Mucosa of rectum (tissue), 2 donors: ENCODE results near the gene PTH2R.
"Not testable (repeated sequence)": the region's sequence is repeated elsewhere in the genome, so short reads cannot be mapped to it uniquely, and the experiment has no call there.

Source experiments
- H3K27ac ChIP-seq, 2 donors: one replicate each; pipeline ENCODE4 v1.7.0; 2013; ENCODE audit warnings: inconsistent platforms in 2 of 2, low read depth in 2 of 2, low read length in 2 of 2
- H3K27me3 ChIP-seq, 2 donors: one replicate each; pipeline ENCODE4 v1.7.0; 2013; ENCODE audit warnings: low read length in 2 of 2; ENCODE audit not compliant: control insufficient read depth in 2 of 2, insufficient read depth in 2 of 2
- H3K36me3 ChIP-seq, 2 donors: one replicate each; pipeline ENCODE4 v1.7.0; 2013; ENCODE audit warnings: low read length in 2 of 2; ENCODE audit not compliant: control insufficient read depth in 2 of 2, insufficient read depth in 2 of 2
- H3K4me1 ChIP-seq, 2 donors: one replicate each; pipeline ENCODE4 v1.7.0; 2013; ENCODE audit warnings: low read length in 2 of 2, mild to moderate bottlenecking in 1 of 2; ENCODE audit not compliant: control insufficient read depth in 2 of 2, insufficient read depth in 2 of 2
- H3K4me3 ChIP-seq, 2 donors: one replicate each; pipeline ENCODE4 v1.7.0; 2013; ENCODE audit warnings: low read length in 2 of 2
- H3K9ac ChIP-seq, 2 donors: one replicate each; pipeline ENCODE4 v1.7.0; 2013; ENCODE audit warnings: low read length in 2 of 2, low read depth in 1 of 2, mild to moderate bottlenecking in 1 of 2
- H3K9me3 ChIP-seq, 2 donors: one replicate each; pipeline ENCODE4 v1.7.0; 2013; ENCODE audit warnings: low read length in 2 of 2; ENCODE audit not compliant: control insufficient read depth in 2 of 2
- donor health status: healthy.
- donor health status: Normal muscosa, but diverticular disease.

PTH2R gene

DNA sequence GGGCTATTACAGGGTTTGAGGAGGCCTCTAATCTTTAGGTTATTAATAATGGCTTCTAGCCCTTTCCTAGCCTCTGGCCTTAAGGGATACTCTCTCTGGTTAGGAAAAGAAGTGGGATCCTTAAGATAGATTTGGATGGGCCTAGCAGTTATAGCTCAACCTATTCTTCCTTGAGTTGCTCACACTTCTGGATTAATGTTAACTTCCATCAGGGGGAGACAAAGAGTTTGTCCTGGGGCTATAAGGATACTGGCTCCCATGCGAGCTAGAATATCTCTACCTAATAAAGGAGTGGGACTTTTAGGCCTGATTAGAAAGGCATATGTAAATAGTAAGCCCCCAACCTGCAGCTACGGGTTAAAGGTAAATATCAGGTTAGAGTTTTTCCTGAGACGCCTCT, 14.3 kb upstream of the PTH2R start:
- H3K27ac ChIP-seq = no peak overlapping the region
- H3K9ac ChIP-seq = no peak overlapping the region
- H3K4me3 ChIP-seq = no peak overlapping the region
- peaks cover 0 to 2% of the 10 kb centered on the region in 2 donors for H3K9me3 ChIP-seq
- no peaks in the 10 kb centered on the region for H3K27me3 ChIP-seq
- H3K4me1 ChIP-seq = no peaks in the 10 kb centered on the region
- no peaks in the 10 kb centered on the region for H3K36me3 ChIP-seq

DNA sequence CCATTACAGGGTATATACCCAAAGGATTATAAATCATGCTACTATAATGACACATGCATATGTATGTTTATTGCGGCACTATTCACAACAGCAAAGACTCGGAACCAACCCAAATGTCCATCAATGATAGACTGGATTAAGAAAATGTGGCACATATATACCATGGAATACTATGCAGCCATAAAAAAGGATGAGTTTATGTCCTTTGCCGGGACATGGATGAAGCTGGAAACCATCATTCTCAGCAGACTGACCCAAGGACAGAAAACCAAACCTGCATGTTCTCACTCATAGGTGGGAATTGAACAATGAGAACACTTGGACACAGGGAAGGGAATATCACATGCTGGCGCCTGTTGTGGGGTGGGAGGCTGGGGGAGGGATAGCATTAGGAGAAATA, 9.8 kb upstream of the PTH2R start:
- not testable (repeated sequence) for H3K9me3 ChIP-seq, H3K4me3 ChIP-seq, H3K9ac ChIP-seq, H3K4me1 ChIP-seq, H3K27me3 ChIP-seq, H3K27ac ChIP-seq, H3K36me3 ChIP-seq

DNA sequence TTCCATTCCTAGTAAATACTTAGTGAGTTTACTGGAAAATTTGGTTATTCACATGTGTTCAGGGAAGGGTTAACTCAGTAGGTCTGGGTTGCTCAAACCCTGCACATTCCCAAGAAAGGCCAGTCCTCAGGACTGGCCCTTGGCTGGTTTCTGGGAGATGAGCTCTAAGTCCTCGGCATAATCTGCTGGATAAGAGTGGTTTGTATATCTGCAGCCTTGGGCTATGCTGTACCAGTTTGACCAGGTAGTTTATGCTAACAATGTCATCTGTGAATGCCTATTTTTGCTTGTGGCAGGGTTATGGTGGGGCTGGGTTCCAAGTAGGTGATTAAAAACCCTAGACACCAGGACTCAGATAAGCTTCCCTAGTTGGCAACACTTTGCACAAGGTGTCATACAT, 7.4 kb upstream of the PTH2R start:
- Histone ChIP-seq H3K4me1 (no peaks in the 10 kb centered on the region), H3K36me3 (no peaks in the 10 kb centered on the region), H3K9me3 (no peaks in the 10 kb centered on the region), H3K9ac (no peak overlapping the region), H3K27ac (no peak overlapping the region), H3K4me3 (no peak overlapping the region), H3K27me3 (peaks cover 0 to 3% of the 10 kb centered on the region in 2 donors)

DNA sequence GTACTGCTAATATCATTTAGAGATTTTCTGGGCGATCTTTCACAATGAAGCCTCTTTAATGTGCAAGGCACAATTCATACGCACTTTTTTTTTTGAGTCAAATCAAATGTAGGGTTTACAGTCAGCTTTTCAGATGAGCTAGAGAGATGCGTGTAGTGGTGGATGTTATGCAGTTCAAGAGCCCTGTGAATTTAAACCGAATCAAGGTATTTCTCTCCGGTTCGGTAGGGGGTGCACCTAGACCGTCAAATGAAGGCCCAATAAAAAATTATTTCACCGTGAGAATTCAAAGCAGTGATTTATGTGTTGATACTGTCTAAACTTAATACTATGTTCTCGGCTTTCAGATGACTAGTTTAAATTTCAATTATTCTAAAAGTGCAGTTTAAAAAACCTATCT, 1.1 kb downstream of the PTH2R start:
- no peak overlapping the region for H3K4me3 ChIP-seq
- H3K27ac ChIP-seq = no peak overlapping the region
- H3K9ac ChIP-seq = no peak overlapping the region
- H3K27me3 ChIP-seq = peaks cover 17 to 19% of the 10 kb centered on the region in 2 donors
- H3K36me3 ChIP-seq = no peaks in the 10 kb centered on the region
- H3K4me1 ChIP-seq = no peaks in the 10 kb centered on the region
- H3K9me3 ChIP-seq = no peaks in the 10 kb centered on the region

DNA sequence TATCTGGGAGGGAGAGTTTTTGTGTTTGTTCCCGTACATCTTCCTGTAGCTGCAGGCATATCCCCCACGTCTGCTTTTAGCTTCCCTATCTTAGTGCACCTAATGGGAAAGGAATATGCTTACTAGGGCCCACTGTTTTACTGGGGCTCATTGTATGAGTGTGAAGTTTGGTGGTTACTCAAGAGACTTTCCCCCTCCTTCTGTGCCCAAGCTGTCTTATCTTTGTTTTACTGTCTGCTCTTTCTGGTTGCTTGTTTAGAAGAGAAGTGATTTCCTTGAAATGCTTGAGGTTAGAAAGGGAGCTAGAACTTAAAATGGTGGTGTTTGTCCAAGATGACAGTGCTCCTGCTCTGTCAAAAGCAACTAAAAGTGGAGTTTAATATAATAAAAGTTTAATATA, 7.3 kb downstream of the PTH2R start:
- Histone ChIP-seq H3K4me1 (no peaks in the 10 kb centered on the region), H3K27ac (no peak overlapping the region), H3K4me3 (no peak overlapping the region), H3K9me3 (no peaks in the 10 kb centered on the region), H3K27me3 (no peaks in the 10 kb centered on the region), H3K36me3 (no peaks in the 10 kb centered on the region), H3K9ac (no peak overlapping the region)

DNA sequence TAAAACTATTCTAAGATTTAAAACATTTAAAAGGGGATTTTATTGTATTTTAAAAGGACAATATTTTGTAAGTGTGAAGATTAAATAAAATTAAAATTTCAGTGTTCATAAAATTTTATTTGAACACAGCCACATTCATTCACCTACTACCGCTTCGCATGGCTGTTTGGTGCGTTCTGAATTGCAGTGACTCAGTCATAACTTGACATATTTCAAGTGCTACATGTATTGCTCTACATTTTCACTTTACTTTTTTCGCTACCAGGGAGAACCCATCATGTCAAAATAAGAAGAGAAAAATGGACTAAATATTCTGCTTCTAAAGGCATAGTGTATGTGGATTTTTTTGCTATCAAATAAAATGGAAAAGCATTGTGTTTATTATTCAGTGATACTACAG, 8.7 kb downstream of the PTH2R start:
- no peak overlapping the region for H3K9ac ChIP-seq
- H3K4me1 ChIP-seq = no peaks in the 10 kb centered on the region
- H3K27me3 ChIP-seq = no peaks in the 10 kb centered on the region
- H3K36me3 ChIP-seq = no peaks in the 10 kb centered on the region
- H3K4me3 ChIP-seq = no peak overlapping the region
- H3K27ac ChIP-seq = no peak overlapping the region
- H3K9me3 ChIP-seq = no peaks in the 10 kb centered on the region

DNA sequence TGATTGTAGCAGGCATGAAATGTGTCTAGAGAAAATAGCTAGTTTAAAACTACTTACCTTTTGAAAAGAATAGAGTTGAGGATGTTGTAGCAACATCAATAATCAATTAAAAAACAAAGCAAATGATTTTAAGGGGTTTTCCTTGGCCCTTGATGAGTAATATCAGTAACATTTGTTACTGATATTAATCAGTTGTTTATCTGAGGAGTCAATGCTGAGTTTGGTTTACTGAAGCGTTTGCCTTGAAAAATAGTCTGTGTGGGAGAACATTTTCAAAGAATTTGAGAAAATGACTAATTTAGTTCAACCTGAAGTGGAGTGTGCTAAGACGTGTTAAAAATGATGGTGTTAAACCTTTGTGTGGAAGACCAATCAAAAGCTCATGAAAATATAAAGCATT, 9.3 kb downstream of the PTH2R start:
- Histone ChIP-seq H3K36me3 (no peaks in the 10 kb centered on the region), H3K27ac (no peak overlapping the region), H3K9me3 (no peaks in the 10 kb centered on the region), H3K4me1 (no peaks in the 10 kb centered on the region), H3K4me3 (no peak overlapping the region), H3K27me3 (no peaks in the 10 kb centered on the region), H3K9ac (no peak overlapping the region)

DNA sequence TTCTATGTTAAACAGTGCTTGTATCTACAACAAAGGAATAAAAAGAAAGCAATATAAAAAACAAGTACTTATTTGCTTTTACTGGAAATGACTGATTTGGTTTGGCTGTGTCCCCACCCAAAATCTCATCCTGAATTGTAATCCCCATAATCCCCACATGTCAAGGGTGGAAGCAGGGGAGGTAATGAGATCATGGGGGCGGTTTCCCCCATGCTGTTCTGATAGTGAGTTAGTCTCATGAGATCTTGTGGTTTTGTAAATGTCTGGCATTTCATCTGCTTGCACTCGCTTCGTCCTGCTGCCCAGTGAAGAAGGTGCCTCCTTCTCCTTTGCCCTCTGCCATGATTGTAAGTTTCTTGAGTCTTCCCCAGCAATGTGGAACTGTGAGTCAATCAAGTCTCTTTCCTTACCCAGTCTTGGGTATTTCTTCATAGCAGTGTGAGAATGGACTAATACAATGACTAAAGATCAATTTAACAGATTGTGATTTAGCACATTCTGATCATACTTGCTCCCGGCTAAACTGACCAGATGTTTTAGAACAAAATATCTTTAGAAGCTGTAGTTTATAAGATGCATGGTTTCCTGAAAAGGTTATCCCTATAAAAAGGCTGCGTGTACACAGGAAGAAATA, 19.9 kb downstream of the PTH2R start:
- no peak overlapping the region for H3K27ac ChIP-seq
- H3K4me3 ChIP-seq = no peak overlapping the region
- no peaks in the 10 kb centered on the region for H3K4me1 ChIP-seq
- no peak overlapping the region for H3K9ac ChIP-seq
- no peaks in the 10 kb centered on the region for H3K36me3 ChIP-seq
- H3K27me3 ChIP-seq = no peaks in the 10 kb centered on the region
- H3K9me3 ChIP-seq = no peaks in the 10 kb centered on the region

DNA sequence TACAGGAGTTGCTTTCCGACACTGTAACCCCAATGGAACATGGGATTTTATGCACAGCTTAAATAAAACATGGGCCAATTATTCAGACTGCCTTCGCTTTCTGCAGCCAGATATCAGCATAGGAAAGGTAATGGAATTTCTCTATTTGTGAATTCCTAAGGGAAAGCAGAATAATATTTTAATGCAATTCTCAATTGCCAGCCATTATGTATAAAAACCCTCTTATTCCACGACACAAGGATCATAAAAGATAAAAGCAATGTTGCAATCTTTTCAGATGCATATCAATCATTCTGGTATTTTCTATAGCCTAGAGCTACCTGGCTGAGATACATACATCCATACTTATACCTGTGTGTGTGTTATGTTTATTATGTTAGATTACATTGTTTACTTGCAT, 31.2 kb downstream of the PTH2R start:
- Histone ChIP-seq H3K27ac (no peak overlapping the region), H3K4me3 (no peak overlapping the region), H3K27me3 (no peaks in the 10 kb centered on the region), H3K9ac (no peak overlapping the region), H3K36me3 (no peaks in the 10 kb centered on the region), H3K4me1 (no peaks in the 10 kb centered on the region), H3K9me3 (no peaks in the 10 kb centered on the region)

DNA sequence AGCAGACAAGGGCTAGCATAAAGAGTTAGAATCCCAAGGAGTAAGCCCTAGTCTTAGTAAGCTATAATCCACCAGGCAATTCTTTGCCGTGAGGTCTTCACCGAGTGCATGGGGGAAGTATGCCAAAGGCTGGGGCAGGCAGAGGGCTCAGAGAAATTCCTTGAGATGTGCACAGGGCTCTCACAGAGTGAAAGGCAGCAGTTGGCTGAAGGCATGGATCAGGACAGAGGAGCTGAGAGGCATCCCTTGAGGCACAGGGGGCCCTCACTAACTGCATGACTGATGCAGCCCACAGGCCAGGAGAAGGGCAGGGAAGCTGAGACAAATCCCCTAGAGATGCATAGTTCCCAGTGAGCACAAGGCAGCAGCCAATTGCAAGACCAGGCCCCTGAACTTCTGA, 34.1 kb downstream of the PTH2R start:
- Histone ChIP-seq H3K4me1 (no peaks in the 10 kb centered on the region), H3K4me3 (no peak overlapping the region), H3K27me3 (no peaks in the 10 kb centered on the region), H3K9ac (no peak overlapping the region), H3K36me3 (no peaks in the 10 kb centered on the region), H3K27ac (no peak overlapping the region), H3K9me3 (no peaks in the 10 kb centered on the region)

DNA sequence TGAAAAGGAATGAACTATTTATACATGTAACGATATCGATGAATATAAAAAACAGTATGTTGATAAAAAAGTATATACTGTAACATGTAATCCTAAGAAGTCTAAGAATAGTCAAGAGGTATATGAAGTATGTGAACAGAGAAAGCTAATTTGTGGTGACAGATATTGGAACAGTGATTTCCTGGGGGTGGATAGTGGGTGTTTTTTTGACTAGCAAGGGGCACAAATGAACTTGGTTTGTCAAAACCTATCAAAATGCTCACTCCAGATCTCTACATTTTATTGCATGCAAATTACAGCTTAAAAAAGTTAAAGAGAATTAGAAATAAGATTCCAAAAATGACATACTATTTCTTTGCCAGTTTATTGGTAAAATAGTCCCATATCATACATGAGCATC, 35.4 kb downstream of the PTH2R start:
- Histone ChIP-seq H3K27ac (no peak overlapping the region), H3K4me1 (no peaks in the 10 kb centered on the region), H3K9me3 (no peaks in the 10 kb centered on the region), H3K27me3 (no peaks in the 10 kb centered on the region), H3K4me3 (no peak overlapping the region), H3K9ac (no peak overlapping the region), H3K36me3 (no peaks in the 10 kb centered on the region)
